HFFc6 (cell line): ENCODE results near the gene MSH2. TPM values are rescaled to one million over a fixed set of nuclear protein-coding genes. Genes with fewer than 3 reads are reported as not detected.

Experiments
- DNase-seq: peaks from one replicate; pipeline ENCODE4 v3.0.0-alpha.2; 2018
- H3K27ac Mint-ChIP-seq: 2 replicates; pipeline ENCODE4 v1.8.0; 2020; ENCODE audit warnings: mild to moderate bottlenecking, mixed read lengths
- H3K27me3 Mint-ChIP-seq: 2 replicates; pipeline ENCODE4 v1.8.0; 2021; ENCODE audit warnings: mild to moderate bottlenecking, moderate library complexity, mixed read lengths; ENCODE audit not compliant: insufficient read depth
- H3K36me3 Mint-ChIP-seq: 2 replicates; pipeline ENCODE4 v1.8.0; 2021; ENCODE audit warnings: low read depth, mixed read lengths
- H3K4me1 Mint-ChIP-seq: 2 replicates; pipeline ENCODE4 v1.8.0; 2020; ENCODE audit warnings: low read depth, mixed read lengths
- H3K4me3 Mint-ChIP-seq: 2 replicates; pipeline ENCODE4 v1.8.0; 2020; ENCODE audit warnings: mild to moderate bottlenecking, moderate library complexity, mixed read lengths
- H3K9me3 Mint-ChIP-seq: 2 replicates; pipeline ENCODE4 v1.8.0; 2020; ENCODE audit warnings: mild to moderate bottlenecking, mixed read lengths
- total RNA-seq, 6 experiments: library from RNA; stranded (reverse); fragmentation: NEBNext Ultra II Directional; extraction: Animal tissue kit (Norgen Biotek cat#: 25700); gene quantifications; 2 replicates in 1 of 6; 3 replicates in 5 of 6; pipeline ENCODE4 v1.2.3, GENCODE V29; 2021
- TF ChIP-seq, protein P1 (sequence below): fragments of 200-600 bp; sonication (generic); IDR thresholded peaks from 2 replicates; pipeline ENCODE4 v1.5.0; 2021; ENCODE audit warnings: antibody characterized with exemption, mild to moderate bottlenecking

Gene MSH2
- total RNA-seq, 6 experiments from 2014 or later = 14.4 to 22.0 (median 20.5) TPM

GRCh38 chr2:47519604-47520301, 116.8 kb downstream of the MSH2 start:
- Mint-ChIP-seq H3K4me1 (peaks cover 5% of the 10 kb centered on the region), H3K27me3 (peaks cover 3% of the 10 kb centered on the region), H3K36me3 (no peaks in the 10 kb centered on the region), H3K4me3 (peak overlapping the region; percentile 49), H3K27ac (no peak overlapping the region), H3K9me3 (no peaks in the 10 kb centered on the region)
- TF ChIP-seq, protein P1, sequence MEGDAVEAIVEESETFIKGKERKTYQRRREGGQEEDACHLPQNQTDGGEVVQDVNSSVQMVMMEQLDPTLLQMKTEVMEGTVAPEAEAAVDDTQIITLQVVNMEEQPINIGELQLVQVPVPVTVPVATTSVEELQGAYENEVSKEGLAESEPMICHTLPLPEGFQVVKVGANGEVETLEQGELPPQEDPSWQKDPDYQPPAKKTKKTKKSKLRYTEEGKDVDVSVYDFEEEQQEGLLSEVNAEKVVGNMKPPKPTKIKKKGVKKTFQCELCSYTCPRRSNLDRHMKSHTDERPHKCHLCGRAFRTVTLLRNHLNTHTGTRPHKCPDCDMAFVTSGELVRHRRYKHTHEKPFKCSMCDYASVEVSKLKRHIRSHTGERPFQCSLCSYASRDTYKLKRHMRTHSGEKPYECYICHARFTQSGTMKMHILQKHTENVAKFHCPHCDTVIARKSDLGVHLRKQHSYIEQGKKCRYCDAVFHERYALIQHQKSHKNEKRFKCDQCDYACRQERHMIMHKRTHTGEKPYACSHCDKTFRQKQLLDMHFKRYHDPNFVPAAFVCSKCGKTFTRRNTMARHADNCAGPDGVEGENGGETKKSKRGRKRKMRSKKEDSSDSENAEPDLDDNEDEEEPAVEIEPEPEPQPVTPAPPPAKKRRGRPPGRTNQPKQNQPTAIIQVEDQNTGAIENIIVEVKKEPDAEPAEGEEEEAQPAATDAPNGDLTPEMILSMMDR = no peak
- no peak for DNase-seq

GRCh38 chr2:47520302-47520630, 117.3 kb downstream of the MSH2 start:
- TF ChIP-seq, protein P1 = no peak
- peak overlapping the region; percentile 49 for H3K4me3 Mint-ChIP-seq
- H3K27me3 Mint-ChIP-seq = peaks cover 7% of the 10 kb centered on the region
- no peaks in the 10 kb centered on the region for H3K36me3 Mint-ChIP-seq
- DNase-seq = no peak
- H3K27ac Mint-ChIP-seq = no peak overlapping the region
- no peaks in the 10 kb centered on the region for H3K9me3 Mint-ChIP-seq
- H3K4me1 Mint-ChIP-seq = peaks cover 5% of the 10 kb centered on the region

GRCh38 chr2:47520825-47521665, 118.1 kb downstream of the MSH2 start:
- H3K27me3 Mint-ChIP-seq = peaks cover 10% of the 10 kb centered on the region
- H3K4me1 Mint-ChIP-seq = peaks cover 5% of the 10 kb centered on the region
- H3K27ac Mint-ChIP-seq = no peak overlapping the region
- DNase-seq = peak; percentile 38
- TF ChIP-seq, protein P1 = peak; percentile 56
- peak overlapping the region; percentile 84 for H3K4me3 Mint-ChIP-seq
- no peaks in the 10 kb centered on the region for H3K36me3 Mint-ChIP-seq
- no peaks in the 10 kb centered on the region for H3K9me3 Mint-ChIP-seq

GRCh38 chr2:47521666-47522285, 118.8 kb downstream of the MSH2 start:
- no peak for DNase-seq
- H3K36me3 Mint-ChIP-seq = no peaks in the 10 kb centered on the region

DNA sequence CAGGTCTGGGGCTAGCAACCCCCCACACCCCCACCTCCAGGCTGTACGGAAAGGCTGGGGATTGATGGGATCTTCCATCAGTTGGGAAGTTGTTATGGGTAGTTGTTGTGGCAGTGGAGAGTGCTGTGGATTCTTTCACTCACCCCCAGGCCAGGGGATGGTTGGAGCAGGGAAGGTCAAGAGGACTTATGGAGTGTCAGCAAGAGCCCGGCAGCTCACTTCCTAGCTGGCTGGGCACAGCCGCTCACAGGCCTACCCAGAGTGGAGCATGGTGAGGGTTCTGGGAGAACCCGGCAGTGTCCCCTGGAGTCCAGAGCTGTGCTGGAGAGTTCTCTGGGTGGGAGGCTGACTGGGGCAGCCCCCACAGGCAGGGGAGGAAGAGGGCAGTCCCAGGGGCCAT, 122.2 kb downstream of the MSH2 start:
- Mint-ChIP-seq H3K4me3 (no peak overlapping the region), H3K4me1 (peaks cover 5% of the 10 kb centered on the region), H3K36me3 (no peaks in the 10 kb centered on the region), H3K27me3 (peaks cover 11% of the 10 kb centered on the region), H3K9me3 (no peaks in the 10 kb centered on the region), H3K27ac (no peak overlapping the region)
- DNase-seq = no peak
- TF ChIP-seq, protein P1 = no peak

More at GRCh38 chr2:47521666-47522285, 118.8 kb downstream of the MSH2 start:
- no peaks in the 10 kb centered on the region for H3K9me3 Mint-ChIP-seq
- TF ChIP-seq, protein P1 = no peak
- peak overlapping the region; percentile 35; the same call in 1 of the 2 replicates for H3K4me3 Mint-ChIP-seq
- peaks cover 5% of the 10 kb centered on the region for H3K4me1 Mint-ChIP-seq
- no peak overlapping the region for H3K27ac Mint-ChIP-seq
- peaks cover 10% of the 10 kb centered on the region for H3K27me3 Mint-ChIP-seq
